HepG2 (cell line): Measurements from ENCODE around the gene INTS7. TPM values are rescaled to one million over a fixed set of nuclear protein-coding genes. Genes with fewer than 3 reads are reported as not detected.
A peak's percentile ranks its signal among the peaks of the same experiment; 100 is the strongest.

Source experiments
- BRCA1 ChIP-seq: sonication (generic); formaldehyde crosslinking; IDR thresholded peaks from 2 replicates; pipeline ENCODE4 v1.4.0; 2020; ENCODE audit warnings: missing genetic modification reagents
- EHMT2 ChIP-seq: fragments of 200-600 bp; sonication (generic); IDR thresholded peaks from 2 replicates; pipeline ENCODE4 v1.7.0; 2017; ENCODE audit warnings: antibody characterized with exemption, low read depth, low read length, borderline replicate concordance
- HCFC1 ChIP-seq: fragments of 150-350 bp; IDR thresholded peaks from 2 replicates; pipeline ENCODE4 v1.6.1; 2014; ENCODE audit warnings: low read depth, low read length
- HHEX ChIP-seq: IDR thresholded peaks from 2 replicates; pipeline ENCODE4 v1.6.1; 2016; ENCODE audit warnings: control low read depth
- HNRNPH1 ChIP-seq: fragments of 200-400 bp; formaldehyde crosslinking; optimal IDR thresholded peaks from 2 replicates; pipeline ENCODE3; 2017; ENCODE audit warnings: mild to moderate bottlenecking, low read depth, low read length
- KAT2B ChIP-seq: fragments of 150-350 bp; IDR thresholded peaks from 2 replicates; pipeline ENCODE4 v1.6.1; 2014; ENCODE audit warnings: low read depth, low read length, borderline replicate concordance
- KLF11 ChIP-seq: IDR thresholded peaks from 2 replicates; pipeline ENCODE4 v1.6.1; 2016; ENCODE audit warnings: missing compliant biosample characterization
- MEIS2 ChIP-seq: sonication (generic); formaldehyde crosslinking; IDR thresholded peaks from 2 replicates; pipeline ENCODE4 v1.9.0; 2021; ENCODE audit warnings: mild to moderate bottlenecking, missing genetic modification reagents
- NAIF1 ChIP-seq: sonication (generic); formaldehyde crosslinking; IDR thresholded peaks from 2 replicates; pipeline ENCODE4 v1.5.0; 2020; ENCODE audit warnings: mild to moderate bottlenecking, missing genetic modification reagents, borderline replicate concordance
- NFYC ChIP-seq: IDR thresholded peaks from 2 replicates; pipeline ENCODE4 v1.6.1; 2016; ENCODE audit warnings: missing genetic modification reagents, missing compliant biosample characterization
- PHB2 ChIP-seq: fragments of 450-650 bp; IDR thresholded peaks from 2 replicates; pipeline ENCODE4 v1.6.1; 2018; ENCODE audit not compliant: partially characterized antibody
- PRDM15 ChIP-seq: sonication (generic); formaldehyde crosslinking; IDR thresholded peaks from 2 replicates; pipeline ENCODE4 v1.4.0; 2020; ENCODE audit warnings: missing genetic modification reagents
- RCOR2 ChIP-seq: IDR thresholded peaks from 2 replicates; pipeline ENCODE4 v1.6.1; 2016; ENCODE audit warnings: missing biosample characterization, missing genetic modification reagents
- SIN3A ChIP-seq: IDR thresholded peaks from 2 replicates; pipeline ENCODE4 v1.6.1; 2011; ENCODE audit warnings: low read depth, mild to moderate bottlenecking, control low read depth, low read length, borderline replicate concordance
- ZBTB14 ChIP-seq: sonication (generic); formaldehyde crosslinking; IDR thresholded peaks from 2 replicates; pipeline ENCODE4 v1.4.0; 2020; ENCODE audit warnings: missing genetic modification reagents
- ZBTB2 ChIP-seq: sonication (generic); formaldehyde crosslinking; IDR thresholded peaks from 2 replicates; pipeline ENCODE4 v1.8.0; 2022; ENCODE audit warnings: low read depth, missing genetic modification reagents
- ZFP37 ChIP-seq: sonication (generic); formaldehyde crosslinking; IDR thresholded peaks from 2 replicates; pipeline ENCODE4 v1.4.0; 2020; ENCODE audit warnings: missing genetic modification reagents, borderline replicate concordance
- ZNF10 ChIP-seq: sonication (generic); formaldehyde crosslinking; IDR thresholded peaks from 2 replicates; pipeline ENCODE4 v1.4.0; 2020; ENCODE audit warnings: mild to moderate bottlenecking, low read depth, missing genetic modification reagents, borderline replicate concordance
- ZNF225 ChIP-seq: sonication (generic); formaldehyde crosslinking; IDR thresholded peaks from 2 replicates; pipeline ENCODE4 v1.4.0; 2020; ENCODE audit warnings: mild to moderate bottlenecking, missing genetic modification reagents
- ZNF569 ChIP-seq: sonication (generic); formaldehyde crosslinking; IDR thresholded peaks from 2 replicates; pipeline ENCODE4 v1.5.0; 2020; ENCODE audit warnings: mild to moderate bottlenecking, missing genetic modification reagents, moderate library complexity, borderline replicate concordance
- polyA plus RNA-seq, 8 experiments: library from polyadenylated mRNA; depleted of rRNA in 3 of 8; stranded (reverse) in 7 of 8; unstranded in 1 of 8; fragments of >200 nt; fragmentation: Illumina TruSeq in 4 of 8; extraction: Trizol in 4 of 8; gene quantifications; 2 replicates each; pipeline versions ENCODE4 v1.2.1 to v1.2.3, GENCODE V29; 2011 to 2016; ENCODE audit warnings: low read depth in 4 of 8, missing spikeins in 1 of 8, mixed read lengths in 1 of 8; ENCODE audit not compliant: insufficient read depth in 1 of 8
- total RNA-seq, 5 experiments: library from RNA; depleted of rRNA; stranded (reverse); fragments of >200 nt; fragmentation: Illumina TruSeq; extraction: Trizol; gene quantifications; 2 replicates each; pipeline ENCODE4 v1.2.3, GENCODE V29; 2016; ENCODE audit warnings: low read depth in 1 of 5
- TF ChIP-seq, protein P1 (sequence below): sonication (generic); formaldehyde crosslinking; IDR thresholded peaks from 2 replicates; pipeline ENCODE4 v1.8.0; 2022; ENCODE audit warnings: missing genetic modification reagents, mild to moderate bottlenecking, moderate library complexity, borderline replicate concordance

The INTS7 gene
- total and polyA plus RNA-seq, 2 of the 13 experiments (the other 11 are each of a cell fraction or from before 2014, with no cell fraction given), result 18.3 to 22.4 TPM

- TF ChIP-seq NFYC (peak; percentile 92), BRCA1 (no peak), EHMT2 (no peak; the same call in 1 of the 2 replicates), KLF11 (no peak; the same call in 1 of the 2 replicates), MEIS2 (CRISPR knock-in tag) (no peak), ZNF569 (CRISPR knock-in tag) (no peak), ZBTB14 (CRISPR knock-in tag) (no peak), HCFC1 (peak; percentile 35; the same call in 1 of the 2 replicates), HNRNPH1 (peak; percentile 52), SIN3A (peak; percentile 99), ZFP37 (CRISPR knock-in tag) (peak; percentile 15; the same call in 1 of the 2 replicates), ZNF10 (no peak), RCOR2 (CRISPR knock-in tag) (no peak), PRDM15 (no peak), ZNF225 (no peak), PHB2 (no peak), KAT2B (no peak; the same call in 1 of the 2 replicates), HHEX (no peak), NAIF1 (CRISPR knock-in tag) (peak; percentile 73), ZBTB2 (CRISPR knock-in tag) (no peak)
- TF ChIP-seq, protein P1, sequence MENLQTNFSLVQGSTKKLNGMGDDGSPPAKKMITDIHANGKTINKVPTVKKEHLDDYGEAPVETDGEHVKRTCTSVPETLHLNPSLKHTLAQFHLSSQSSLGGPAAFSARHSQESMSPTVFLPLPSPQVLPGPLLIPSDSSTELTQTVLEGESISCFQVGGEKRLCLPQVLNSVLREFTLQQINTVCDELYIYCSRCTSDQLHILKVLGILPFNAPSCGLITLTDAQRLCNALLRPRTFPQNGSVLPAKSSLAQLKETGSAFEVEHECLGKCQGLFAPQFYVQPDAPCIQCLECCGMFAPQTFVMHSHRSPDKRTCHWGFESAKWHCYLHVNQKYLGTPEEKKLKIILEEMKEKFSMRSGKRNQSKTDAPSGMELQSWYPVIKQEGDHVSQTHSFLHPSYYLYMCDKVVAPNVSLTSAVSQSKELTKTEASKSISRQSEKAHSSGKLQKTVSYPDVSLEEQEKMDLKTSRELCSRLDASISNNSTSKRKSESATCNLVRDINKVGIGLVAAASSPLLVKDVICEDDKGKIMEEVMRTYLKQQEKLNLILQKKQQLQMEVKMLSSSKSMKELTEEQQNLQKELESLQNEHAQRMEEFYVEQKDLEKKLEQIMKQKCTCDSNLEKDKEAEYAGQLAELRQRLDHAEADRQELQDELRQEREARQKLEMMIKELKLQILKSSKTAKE, result no peak
Measured at GRCh38 chr1:212035123-212035834, at the start of gene INTS7, which contains the start of gene DTL (continued).
